Hematopoietic multipotent progenitor cell treated with erythropoietin and hydrocortisone succinate and interleukin-3 and kit ligand, for 17 days (in vitro differentiated cells): ENCODE data around the gene SPEM2.

ENCODE experiments used
- DNase-seq: peaks from one replicate; pipeline ENCODE4 v3.0.0-alpha.2; 2015; ENCODE audit warnings: low spot score

SPEM2 gene

GRCh38 chr17:7421186-7421585 lies 4.2 kb upstream of the SPEM2 start:
- no peak for DNase-seq

DNA sequence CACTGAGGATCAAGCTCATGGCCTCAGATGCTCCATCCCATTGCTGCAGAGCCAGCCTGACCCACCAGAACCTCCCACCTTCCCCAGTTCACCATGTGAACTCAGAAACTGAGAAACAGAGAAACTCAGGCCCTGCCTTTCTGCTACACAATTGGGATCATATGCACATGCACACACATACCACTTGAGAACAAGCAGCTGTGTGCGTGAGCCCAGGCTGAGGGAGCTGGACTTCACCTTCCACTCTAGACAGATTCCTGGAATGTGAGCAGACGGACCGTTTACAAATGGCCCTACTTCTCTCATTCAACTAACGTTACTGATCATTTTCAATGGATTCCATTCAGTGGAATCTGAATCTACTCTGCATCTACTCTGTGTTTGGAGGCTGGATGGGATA lies 1.7 kb upstream of the SPEM2 start:
- DNase-seq: no peak

DNA sequence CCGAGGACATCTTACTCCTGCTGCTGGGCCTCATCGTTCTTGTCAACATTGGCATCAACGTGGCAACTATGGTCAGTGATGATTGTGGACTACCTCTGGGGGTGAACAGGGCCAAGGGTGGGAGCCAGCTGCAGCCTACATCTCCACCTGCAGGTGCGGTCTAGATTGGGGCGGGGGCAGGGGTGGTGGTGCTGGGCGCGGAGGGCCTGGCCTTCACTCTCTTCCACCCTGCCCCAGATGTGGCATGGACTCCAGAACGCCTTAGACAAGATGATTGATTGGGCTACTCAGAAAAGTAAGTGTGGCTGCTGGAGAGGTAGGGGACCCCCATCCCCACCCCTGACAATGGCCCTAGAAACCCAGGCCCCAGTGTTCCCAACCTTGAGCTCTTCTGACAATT lies 340 bp downstream of the SPEM2 start:
- no peak for DNase-seq

DNA sequence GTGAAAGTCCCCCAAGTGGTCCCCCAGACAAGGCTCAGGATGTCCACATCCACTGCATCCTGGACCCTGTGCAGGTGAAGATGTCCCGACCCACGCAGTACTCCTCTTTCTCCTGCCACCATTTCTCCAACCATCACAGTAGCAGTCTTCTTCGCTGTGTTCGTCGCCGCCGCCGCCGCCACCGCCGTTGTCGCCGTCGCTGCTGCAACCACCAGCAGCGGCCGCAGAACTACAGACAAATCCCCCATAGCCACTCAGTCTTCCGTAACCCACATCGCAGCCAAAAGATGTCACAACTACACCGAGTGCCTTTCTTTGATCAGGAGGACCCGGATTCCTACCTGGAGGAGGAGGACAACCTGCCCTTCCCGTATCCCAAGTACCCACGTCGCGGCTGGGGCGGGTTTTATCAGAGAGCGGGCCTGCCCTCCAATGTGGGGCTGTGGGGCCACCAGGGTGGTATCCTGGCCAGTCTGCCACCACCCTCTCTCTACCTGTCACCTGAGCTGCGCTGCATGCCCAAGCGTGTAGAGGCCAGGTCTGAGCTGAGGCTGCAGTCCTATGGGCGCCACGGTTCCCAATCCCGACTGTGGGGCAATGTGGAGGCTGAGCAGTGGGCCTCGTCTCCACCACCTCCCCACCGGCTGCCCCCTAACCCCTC lies 917 bp downstream of the SPEM2 start:
- no peak for DNase-seq

DNA sequence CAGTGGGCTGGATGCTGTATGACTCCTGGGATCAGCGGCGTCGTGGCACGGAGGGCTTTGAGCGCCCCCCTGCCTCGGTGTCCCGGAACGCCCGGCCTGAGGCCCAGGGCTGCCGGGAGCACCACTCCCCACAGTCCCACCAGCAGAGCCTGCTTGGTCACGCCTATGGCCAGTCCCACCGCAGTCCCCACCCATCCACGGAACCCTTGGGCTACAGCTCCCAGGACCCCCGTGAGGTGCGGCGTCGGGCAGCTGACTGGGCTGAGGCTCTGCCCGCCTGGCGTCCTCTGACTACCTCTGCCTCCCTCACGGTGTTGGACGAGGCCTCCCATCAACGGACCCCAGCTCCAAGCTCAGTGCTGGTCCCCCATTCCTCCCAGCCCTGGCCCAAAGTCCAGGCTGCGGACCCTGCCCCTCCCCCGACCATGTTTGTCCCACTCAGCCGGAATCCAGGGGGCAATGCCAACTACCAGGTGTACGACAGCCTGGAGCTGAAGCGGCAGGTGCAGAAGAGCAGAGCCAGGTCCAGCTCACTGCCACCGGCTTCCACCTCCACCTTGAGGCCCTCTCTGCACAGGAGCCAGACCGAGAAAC lies 1.6 kb downstream of the SPEM2 start:
- no peak for DNase-seq

DNA sequence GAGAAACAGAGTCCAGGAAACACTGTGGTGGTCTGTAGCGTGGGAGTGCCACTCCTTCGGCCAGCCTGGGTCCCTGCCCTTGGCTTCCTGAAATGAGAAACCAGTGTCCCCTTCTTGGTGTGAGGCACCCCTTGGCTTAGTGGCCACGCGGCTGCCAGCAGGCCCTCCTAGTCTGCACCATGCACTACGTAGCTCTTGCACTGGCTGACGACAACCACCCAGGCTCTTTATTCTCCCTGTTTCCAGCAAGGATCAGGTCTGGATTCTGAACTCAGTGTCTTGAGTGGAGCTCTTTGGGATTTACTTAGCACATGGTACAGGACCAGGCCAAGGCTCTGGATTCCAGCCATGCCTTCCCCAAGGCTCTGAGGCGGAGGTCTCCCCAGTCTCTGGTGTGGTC lies 2.1 kb downstream of the SPEM2 start:
- DNase-seq: no peak

DNA sequence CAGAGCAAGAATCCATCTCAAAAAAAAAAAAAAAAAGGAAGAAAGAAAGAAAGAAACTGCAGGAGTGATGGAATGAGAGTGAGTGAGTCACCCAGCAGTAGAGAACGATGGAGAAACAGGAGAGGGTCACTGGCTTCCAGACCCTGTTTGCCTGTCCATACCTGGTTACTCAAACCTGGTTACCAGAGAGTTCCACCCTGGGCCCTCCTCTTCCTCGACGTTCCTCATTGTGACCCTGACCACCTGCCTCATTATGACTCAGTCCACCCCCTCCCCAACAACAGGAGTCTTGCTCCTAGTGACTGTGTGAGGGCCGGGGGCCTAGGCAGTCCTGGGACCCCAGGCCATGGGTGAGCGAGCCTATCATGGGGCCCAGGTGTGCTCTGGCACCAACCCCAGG lies 3.1 kb downstream of the SPEM2 start, which contains the start of gene SPEM3:
SPEM3 (plus strand) TSS at position 301 of the 400 bp plus-strand sequence; CDS start at position 347, 46 bp downstream.
- no peak for DNase-seq

DNA sequence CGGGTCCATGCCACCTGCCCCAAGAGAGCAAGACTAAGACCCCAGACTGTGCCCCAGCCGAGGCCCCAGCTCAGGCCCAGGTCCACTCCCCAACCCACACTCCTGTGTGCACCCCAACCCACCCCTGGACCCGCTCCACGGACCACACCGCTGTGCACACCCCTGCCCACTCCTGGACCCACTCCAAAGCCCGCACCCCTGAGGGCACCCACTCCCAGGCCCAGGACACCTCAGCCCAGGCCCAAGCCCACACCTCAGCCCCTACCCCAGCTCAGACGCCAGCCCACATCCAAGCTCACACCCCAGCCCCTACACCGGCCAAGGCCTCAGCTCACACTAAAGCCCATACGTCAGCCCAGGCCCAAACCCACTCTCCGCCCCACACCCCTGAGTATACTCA lies 4.3 kb downstream of the SPEM2 start:
- no peak for DNase-seq

DNA sequence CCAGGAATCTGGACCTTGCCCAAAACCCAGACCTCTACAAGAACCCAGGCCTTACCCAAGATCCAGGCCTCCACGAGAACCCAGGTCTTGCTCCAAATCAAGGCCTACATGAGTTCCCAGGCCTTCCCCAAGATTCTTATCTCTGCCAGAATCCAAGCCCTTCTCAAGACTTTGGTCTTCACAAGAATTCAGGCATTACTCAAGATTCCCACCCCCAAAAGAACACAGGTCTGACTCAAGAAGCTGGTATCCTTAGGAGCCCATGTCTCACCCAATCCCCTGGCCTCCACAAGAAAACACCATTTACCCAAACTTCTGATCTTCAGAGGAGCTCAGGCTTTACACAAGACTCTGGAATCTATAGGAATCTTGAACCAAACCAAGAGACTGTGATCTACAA lies 5.8 kb downstream of the SPEM2 start:
- DNase-seq: no peak

GRCh38 chr17:7432296-7432695 lies 6.9 kb downstream of the SPEM2 start:
- DNase-seq: no peak

DNA sequence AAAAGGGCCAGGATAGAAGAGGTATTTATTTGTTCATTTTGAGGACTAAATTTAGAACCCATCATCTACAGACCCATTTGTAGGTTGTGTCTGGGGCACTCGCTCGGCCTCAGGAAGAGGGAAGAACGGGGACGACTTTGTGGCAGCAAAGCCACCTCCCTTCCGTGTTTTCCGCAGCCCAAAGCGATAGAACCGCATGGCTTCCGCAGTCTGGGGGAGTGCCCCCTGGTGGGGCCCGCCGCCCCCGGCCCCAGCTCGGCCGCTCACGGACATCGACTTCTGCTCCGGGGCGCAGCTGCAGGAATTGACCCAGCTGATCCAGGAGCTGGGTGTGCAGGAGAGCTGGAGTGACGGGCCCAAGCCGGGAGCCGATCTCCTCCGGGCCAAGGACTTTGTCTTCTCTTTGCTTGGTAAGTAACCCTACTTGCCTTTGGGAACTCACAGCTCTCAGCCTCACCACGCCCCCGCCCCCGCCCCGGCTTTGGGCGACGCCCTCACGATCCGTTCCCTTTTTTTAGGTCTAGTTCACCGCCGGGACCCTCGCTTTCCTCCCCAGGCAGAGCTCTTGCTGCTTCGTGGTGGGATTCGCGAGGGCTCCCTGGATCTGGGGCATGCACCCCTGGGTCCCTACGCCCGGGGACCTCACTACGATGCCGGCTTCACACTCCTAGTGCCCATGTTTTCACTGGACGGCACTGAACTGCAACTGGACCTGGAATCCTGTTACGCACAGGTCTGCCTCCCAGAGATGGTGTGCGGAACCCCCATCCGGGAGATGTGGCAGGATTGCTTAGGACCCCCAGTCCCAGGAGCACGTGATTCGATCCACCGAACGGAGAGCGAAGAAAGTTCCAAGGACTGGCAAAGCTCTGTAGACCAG lies 10.5 kb downstream of the SPEM2 start:
- DNase-seq: peak; percentile 8

- DNase-seq: peak; percentile 81
Observed at GRCh38 chr17:7436556-7437368, 11.3 kb downstream of the SPEM2 start.

DNA sequence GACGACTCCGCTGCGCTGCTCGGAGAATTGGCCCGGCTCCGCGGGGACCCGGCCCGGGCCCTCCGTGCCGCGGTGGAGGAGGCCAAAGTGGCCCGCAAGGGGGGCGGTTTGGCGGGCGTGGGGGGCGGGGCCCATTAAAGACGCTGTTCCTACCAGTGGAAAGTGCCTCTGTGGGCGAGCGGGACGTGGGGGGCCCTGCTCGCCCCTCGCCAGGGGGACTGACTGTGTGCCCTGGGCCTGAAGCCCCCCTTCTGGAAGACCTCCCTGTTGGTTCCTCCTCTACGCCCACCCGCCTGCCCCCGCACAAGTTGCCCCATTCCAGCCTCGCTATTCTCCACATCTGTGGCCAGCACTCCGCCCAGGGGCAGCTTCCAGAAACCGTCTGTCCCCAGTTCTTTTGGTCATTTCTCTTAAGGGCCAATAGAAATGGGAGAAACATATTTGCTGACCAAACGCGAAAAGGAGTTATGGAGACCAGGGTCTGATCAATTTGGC lies 12.0 kb downstream of the SPEM2 start:
- DNase-seq: no peak

DNA sequence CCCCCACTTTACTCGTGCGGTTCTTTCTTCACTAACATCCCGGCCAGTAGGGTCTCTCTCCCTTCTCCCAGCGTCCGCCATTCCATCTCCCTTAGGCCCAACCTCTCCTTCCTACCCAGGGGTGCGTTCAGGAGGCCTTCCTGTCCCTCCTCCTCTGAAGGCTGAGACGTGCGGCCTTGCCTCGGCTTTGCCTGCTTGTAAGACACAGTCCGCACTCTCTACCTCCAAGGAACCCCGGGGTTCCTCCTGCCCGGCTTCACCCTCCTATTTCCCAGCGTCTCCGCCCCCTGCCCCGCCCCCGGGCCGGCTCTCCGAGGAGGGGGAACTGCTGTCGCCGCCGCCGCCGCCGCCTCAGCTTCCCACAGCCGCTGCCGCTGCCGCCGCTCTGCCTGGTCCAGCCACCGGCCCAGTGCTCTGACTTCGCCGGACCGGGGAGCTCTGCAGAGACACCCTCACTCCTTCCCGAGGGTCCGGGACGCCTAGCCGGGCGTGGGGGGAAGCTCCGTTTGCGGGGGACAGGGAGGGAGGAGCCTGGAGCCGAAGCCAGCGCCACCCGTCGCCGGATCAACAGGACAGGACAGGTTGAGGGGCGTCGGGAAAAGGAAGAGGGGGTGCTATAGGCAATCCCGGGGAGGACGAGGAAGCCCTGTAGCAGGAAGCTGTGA lies 12.7 kb downstream of the SPEM2 start:
- no peak for DNase-seq

- DNase-seq: no peak
Observed at GRCh38 chr17:7438656-7439460, 13.4 kb downstream of the SPEM2 start.

GRCh38 chr17:7439462-7440112 lies 14.2 kb downstream of the SPEM2 start, which contains the start of gene FGF11:
TSS of gene FGF11 (plus strand) at chr17:7439512. CDS start at chr17:7439621, 109 bp downstream.
- no peak for DNase-seq

- DNase-seq: no peak
Observed at GRCh38 chr17:7440113-7440833, 14.9 kb downstream of the SPEM2 start.

DNA sequence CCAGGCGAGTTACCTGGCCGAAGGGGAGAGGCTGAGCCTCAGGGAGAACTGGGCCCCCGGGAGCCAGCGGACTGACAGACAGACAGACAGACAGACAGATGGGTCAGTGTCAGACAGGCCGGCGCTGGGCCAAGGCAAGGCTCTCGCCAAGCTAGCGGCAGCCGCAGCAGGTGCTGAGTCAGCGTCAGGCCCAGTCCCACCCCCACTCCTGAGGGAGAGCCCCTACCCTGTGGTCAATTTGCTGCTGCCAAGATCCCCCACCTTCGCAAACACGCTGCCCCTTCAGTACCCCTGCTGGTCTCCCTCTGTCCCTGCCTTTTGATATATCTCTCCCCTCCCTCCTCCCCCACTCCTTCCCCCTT lies 15.4 kb downstream of the SPEM2 start:
- DNase-seq: no peak

- DNase-seq: no peak
Observed at GRCh38 chr17:7441266-7441665, 15.8 kb downstream of the SPEM2 start.
